ENCODE results near the gene FNDC3B. TPM values are rescaled to one million over a fixed set of nuclear protein-coding genes. Genes with fewer than 3 reads are reported as not detected.

Gene FNDC3B
- total and polyA plus RNA-seq, 2 of the 8 experiments (the other 6 are each of a cell fraction or from before 2014, with no cell fraction given) = 14.1 to 44.4 TPM

DNA sequence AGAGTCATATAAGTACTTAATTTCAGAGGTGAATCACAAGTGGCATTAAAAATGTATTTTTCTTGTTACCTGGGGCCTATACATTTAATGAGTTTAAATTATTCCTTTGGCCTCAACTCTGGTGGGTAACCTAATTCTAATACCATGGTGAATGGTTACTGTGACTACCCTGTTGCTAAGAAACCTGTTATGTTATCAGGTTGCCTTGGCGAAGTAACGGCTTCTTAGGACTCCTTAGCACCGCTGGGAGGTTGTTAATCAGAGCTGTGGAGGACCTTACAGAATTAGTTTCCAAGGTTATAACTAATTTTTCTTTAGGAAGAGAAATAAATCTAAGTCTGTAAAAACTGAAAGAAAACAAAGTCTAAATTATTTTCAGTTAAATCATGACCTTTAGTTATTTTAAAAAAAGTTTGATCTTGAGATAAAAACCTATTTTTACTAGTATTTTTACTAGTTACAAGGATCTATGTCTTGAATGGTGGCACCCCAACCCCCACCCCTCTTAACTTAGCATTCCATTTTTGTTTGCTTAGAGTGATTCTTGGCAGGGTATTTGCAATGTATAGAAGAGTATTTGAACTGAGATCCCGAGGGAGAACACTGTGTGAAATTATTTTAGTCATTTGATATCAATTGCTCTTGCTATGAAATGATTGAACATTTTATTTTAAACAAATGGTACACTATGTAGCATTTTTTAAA is 155.5 kb downstream of the FNDC3B start:
- H3K56ac ChIP-seq (replicated peaks; ENCODE audit: insufficient read length, low read depth, low read length) = no peak overlapping the region
- no peak overlapping the region for H3K9ac ChIP-seq (replicated peaks in 1 of 4; ENCODE audit: extremely low read depth in 1 of 4, low read depth in 3 of 4, low read length in 3 of 4)
- H3K4me2 ChIP-seq (ENCODE audit: insufficient read depth in 1 of 2, low read depth in 2 of 2, low read length in 2 of 2) = no peak overlapping the region
- CTCF ChIA-PET (ENCODE audit: partially characterized antibody) = no interaction called here
- no peak overlapping the region for H3K4me3 ChIP-seq (ENCODE audit: extremely low read depth in 1 of 4, insufficient read depth in 2 of 4, low read depth in 3 of 4, low read length in 4 of 4)
- H3K36me3 ChIP-seq (ENCODE audit: control insufficient read depth in 2 of 4, insufficient read depth in 4 of 4, low read length in 3 of 4) = no peaks in the 10 kb centered on the region; a peak in 1 of 8 replicates
- 0 out of 2 replicates have a peak, but pooled peaks cover 4% of the 10 kb centered on the region for H3K79me1 ChIP-seq (ENCODE audit: low read depth, low read length)
- no peak overlapping the region for H2BK12ac ChIP-seq (ENCODE audit: low read depth, low read length)
- H2BK5ac ChIP-seq (ENCODE audit: low read depth, low read length) = no peak overlapping the region
- no peak overlapping the region for H3K23ac ChIP-seq (ENCODE audit: insufficient read length)
- no peak overlapping the region for H3K18ac ChIP-seq (ENCODE audit: extremely low read depth, low read length)
- H2BK20ac ChIP-seq (ENCODE audit: low read length) = no peak overlapping the region
- H4K5ac ChIP-seq (ENCODE audit: insufficient read length, low read depth, low read length) = no peak overlapping the region
- H3K27ac ChIP-seq (ENCODE audit: low read depth, low read length) = no peak overlapping the region
- H3K9me3 ChIP-seq (ENCODE audit: insufficient read depth in 2 of 2, low read depth in 1 of 2, low read length in 1 of 2) = no peaks in the 10 kb centered on the region
- peaks cover 0 to 5% (median 0%) of the 10 kb centered on the region in 4 experiments; a peak in 1 of 7 replicates for H3K4me1 ChIP-seq (replicated peaks in 1 of 4; ENCODE audit: control insufficient read depth in 3 of 4, insufficient read depth in 4 of 4, low read length in 3 of 4)
- no peaks in the 10 kb centered on the region for H3K23me2 ChIP-seq (ENCODE audit: low read depth, low read length)
- peaks cover 3 to 59% of the 10 kb centered on the region in 2 experiments; a peak in 3 of 4 replicates for H3K79me2 ChIP-seq (ENCODE audit: control insufficient read depth in 1 of 2, insufficient read depth in 2 of 2, low read length in 2 of 2)
- H2AK5ac ChIP-seq (ENCODE audit: low read depth, low read length) = no peak overlapping the region
- no peak for FAIRE-seq
- POLR2A ChIA-PET (ENCODE audit: partially characterized antibody) = interaction anchor here (1.1 to 1.2 kb wide), 2 partner anchors 20 to 41 kb away, joined by 3 to 4 read pairs; no protein-coding TSS in a partner anchor
- no peaks in the 10 kb centered on the region for H3K27me3 ChIP-seq (replicated peaks in 1 of 4; ENCODE audit: control insufficient read depth in 3 of 4, extremely low read depth in 1 of 4, insufficient read depth in 3 of 4, low read length in 3 of 4)
- H3K4ac ChIP-seq (replicated peaks; ENCODE audit: insufficient read length, low read depth, low read length) = no peak overlapping the region
- H4K8ac ChIP-seq (ENCODE audit: extremely low read depth, insufficient read depth, low read length) = no peak overlapping the region
- H4K20me1 ChIP-seq (replicated peaks in 1 of 2; ENCODE audit: control insufficient read depth in 1 of 2, insufficient read depth in 2 of 2, low read length in 2 of 2) = peaks cover 0 to 2% of the 10 kb centered on the region in 2 experiments
- no peak overlapping the region for H2AFZ ChIP-seq (ENCODE audit: low read length)
- H3K14ac ChIP-seq (ENCODE audit: insufficient read length) = no peak overlapping the region
- H2BK120ac ChIP-seq (replicated peaks; ENCODE audit: low read depth, low read length) = no peak overlapping the region
- no peak overlapping the region for H2BK15ac ChIP-seq (ENCODE audit: low read length)
- WGBS, 2 experiments (ENCODE audit: extremely low coverage in 1 of 2, insufficient coverage in 1 of 2, insufficient read length in 1 of 2, insufficient replicate concordance in 2 of 2, low coverage in 1 of 2, low lambda C conversion rate in 2 of 2, missing lambda C conversion rate in 1 of 2) = 78% methylated on average over 4 of the region's 4 CpGs; no CpG with 5 or more reads in 1 of the 2 experiments
- DNase-seq (ENCODE audit: low read depth in 1 of 2, low spot score in 2 of 2) = no peak
- H4K91ac ChIP-seq (replicated peaks; ENCODE audit: insufficient read length, low read length) = no peak overlapping the region
- no peak for TF ChIP-seq RFX5 (IDR thresholded peaks at IDR 0.05; ENCODE audit: borderline replicate concordance, low read depth, low read length)
- TF ChIP-seq SIN3A (conservative IDR thresholded peaks at IDR 0.05 in 1 of 2, IDR thresholded peaks at IDR 0.05 in 1 of 2; ENCODE audit: low read depth in 1 of 2, low read length in 2 of 2) = peak; percentile 73 to 87; a peak in 2 of 4 replicates
- TF ChIP-seq TEAD4 (IDR thresholded peaks at IDR 0.05; ENCODE audit: low read depth, low read length) = no peak
